IPS DF 4.7 (cell line): ENCODE results near the gene UBC.

ENCODE experiments used
- DNase-seq: peaks from one replicate; pipeline ENCODE4 v3.0.0-alpha.2; 2013; ENCODE audit warnings: low spot score; ENCODE audit errors: extremely low read depth

UBC gene

DNA sequence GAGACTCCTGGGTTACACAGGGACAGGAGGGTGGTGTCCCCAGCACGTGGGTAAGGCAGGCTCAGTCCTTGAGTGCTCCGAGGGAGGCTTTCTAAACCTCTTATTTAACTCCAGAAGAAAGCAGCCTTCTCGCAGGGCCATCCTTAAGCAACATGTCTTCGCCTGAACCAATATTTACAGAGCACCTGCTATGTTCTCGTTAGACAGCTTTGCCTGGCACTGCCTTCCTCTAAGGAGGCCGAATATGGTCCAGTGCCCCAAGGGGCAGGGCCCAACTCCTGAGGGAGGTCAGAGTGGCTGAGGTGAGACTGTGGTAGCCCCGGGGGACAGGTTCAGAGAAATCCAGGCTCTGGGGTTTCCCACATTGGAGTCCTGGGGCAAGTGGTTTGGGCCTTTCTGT is 48.7 kb downstream of the UBC start:
- no peak for DNase-seq

DNA sequence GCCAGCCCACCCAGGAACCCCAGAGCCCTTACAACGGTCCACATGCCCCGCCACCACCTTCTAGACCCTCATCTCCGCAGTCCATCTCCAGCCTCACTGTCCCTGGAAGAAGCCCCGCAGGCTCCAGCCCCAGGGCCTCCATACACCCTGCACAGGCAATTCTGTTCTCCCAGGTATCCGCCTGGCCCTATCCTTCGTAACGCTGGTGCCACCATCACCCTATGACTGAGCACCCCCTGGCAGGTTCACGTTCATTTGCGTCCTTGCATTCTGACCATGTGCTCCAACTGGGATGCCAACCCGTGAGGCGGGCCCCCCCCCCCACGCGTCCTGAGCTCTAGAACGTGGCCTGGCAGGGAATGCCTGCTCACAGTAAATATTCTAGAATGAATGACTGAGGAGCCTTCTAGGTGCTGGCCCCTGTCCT is 50.1 kb downstream of the UBC start:
- DNase-seq: no peak

DNA sequence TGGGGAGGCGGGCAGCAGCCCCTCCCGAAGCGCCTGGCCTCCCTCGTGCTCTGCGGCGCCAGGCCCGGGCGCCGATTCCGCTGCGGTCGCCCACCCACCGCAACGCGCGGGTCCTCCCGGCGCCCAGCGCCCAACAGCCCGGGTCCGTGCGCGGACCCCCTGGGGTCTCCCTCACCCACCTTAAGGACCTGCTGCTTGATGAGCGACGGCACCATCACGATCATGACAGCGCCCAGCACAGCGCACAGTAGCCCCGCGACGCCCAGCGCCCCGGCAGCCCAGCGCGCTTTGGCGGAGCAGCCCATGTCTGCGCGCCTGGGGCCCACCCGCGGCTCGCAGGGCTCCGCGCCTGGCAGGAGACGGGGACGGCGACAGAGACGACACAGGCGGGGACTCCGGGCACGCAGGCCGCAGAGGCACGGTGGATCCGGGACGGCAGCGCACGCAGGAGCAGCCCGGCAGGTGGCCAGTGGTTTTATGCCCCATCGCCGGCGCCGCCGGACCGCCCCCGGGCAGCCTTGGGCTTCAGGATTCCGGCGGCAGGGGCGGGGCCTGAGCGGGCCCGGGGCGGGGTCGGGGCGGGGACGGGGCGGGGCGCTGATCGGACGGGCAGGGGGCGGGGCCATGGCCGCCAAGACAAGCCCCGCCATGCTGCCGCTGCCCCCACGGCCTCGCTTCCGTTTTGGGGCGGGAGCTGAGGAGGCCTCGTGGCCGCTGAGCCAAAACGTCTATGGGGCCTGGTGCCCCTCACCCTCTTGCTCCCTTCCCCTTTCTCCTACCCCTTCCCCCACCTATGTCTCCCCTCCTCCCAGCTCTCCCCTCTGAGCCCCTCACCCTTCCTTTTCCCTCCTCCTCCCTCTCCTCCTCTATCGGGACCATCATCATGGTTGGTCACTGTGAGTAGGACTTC is 50.8 kb downstream of the UBC start, which contains the start of gene SCARB1:
SCARB1 (minus strand) TSS at position 449 of the 910 bp plus-strand sequence; CDS start at position 305, 144 bp downstream.
- DNase-seq: no peak

DNA sequence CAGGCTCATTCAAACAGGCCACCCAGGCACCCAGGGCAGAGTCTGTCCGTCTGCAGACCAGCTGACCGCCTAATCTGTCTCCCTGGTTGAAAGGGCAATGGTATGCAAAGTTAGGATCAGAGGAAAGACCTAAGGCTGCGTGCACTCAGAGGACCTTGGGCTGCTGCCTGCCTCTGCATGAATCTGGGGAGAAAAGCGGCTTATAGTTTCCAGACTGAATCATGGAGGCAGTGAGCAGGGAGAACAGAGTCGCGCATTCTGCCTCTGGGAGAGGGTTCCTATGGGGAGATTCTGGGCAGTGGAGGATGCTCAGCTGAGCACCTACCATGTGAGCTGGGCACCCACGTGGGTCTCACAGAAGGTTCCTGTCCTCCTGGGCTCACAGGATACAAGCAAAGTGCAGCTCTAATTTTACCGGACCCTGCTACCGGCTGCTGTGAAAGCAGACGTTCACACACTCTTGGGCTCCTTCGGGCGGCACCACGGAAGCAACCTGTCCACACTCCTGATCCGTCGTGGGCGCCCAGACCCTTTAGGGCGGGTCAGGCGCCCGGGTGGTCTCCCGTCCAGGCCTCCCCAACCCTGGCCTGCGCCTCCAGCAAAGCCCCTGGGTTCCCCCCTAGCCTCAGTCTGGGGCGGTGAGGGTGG is 51.6 kb downstream of the UBC start:
- no peak for DNase-seq

DNA sequence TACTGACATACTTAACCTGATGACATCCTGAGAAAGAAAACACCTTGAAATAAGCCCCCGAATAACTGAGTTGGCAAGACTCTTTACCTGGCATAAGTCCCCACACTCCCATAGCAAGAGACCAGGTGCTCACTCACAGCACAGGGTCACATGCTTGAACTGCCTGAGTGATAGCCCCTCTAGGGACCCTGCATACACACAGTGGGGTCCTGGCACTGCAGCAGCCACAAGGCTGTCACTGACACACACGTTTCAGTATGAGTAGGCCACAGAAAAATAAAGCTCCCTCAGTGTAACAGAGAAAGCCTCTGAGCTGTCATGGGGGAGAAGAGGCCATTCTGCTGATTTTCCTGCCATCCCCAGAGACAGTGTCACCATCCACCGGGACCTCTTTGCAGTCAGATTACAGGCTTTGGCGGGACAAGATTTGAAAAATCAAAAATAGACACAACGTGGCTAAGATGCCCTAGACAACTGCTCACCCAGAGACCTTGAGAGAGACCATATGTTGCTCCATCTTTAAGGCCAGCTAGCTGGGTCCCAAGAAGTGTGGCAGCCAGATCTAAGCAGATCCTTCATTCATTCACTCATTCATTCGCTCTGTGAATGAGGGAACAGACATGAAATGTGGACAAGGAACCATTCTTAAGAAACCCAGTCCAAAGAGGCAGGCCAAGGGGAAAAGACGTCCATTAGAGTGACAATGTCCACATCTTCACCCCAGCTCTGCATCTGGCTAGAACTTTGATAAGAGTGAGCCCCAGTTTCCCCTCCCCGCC is 52.4 kb downstream of the UBC start:
- DNase-seq: no peak
